ENCODE data around the gene SLC6A12.

DNA sequence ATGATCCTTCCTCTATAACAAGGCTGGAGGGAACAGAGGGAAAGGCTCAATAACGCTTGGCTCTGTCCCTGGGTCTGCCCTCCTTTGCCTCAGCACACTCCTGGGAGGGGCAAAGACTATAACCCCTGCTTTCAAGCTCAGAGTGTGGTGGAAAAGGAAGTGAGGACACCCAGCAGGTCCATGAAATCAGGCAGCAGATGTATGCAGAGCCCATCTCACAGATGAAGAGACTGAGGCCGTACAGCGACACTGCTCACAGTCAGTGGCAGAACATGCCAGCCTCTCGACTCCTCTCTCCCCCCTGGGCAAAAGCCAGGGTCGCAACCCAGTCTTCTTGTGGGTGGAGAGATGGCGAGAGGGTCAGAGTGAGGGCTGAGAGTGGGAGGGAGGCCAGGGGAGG, 39.8 kb downstream of the SLC6A12 start:
- TF ChIP-seq, protein P1, sequence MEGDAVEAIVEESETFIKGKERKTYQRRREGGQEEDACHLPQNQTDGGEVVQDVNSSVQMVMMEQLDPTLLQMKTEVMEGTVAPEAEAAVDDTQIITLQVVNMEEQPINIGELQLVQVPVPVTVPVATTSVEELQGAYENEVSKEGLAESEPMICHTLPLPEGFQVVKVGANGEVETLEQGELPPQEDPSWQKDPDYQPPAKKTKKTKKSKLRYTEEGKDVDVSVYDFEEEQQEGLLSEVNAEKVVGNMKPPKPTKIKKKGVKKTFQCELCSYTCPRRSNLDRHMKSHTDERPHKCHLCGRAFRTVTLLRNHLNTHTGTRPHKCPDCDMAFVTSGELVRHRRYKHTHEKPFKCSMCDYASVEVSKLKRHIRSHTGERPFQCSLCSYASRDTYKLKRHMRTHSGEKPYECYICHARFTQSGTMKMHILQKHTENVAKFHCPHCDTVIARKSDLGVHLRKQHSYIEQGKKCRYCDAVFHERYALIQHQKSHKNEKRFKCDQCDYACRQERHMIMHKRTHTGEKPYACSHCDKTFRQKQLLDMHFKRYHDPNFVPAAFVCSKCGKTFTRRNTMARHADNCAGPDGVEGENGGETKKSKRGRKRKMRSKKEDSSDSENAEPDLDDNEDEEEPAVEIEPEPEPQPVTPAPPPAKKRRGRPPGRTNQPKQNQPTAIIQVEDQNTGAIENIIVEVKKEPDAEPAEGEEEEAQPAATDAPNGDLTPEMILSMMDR (IDR thresholded peaks at IDR 0.05 in 4 of 5, conservative IDR thresholded peaks at IDR 0.05 in 1 of 5), result no peak
- no peak for TF ChIP-seq POLR2A (IDR thresholded peaks at IDR 0.05)

Measured in gastrocnemius medialis (tissue), 4 donors.